GM12892 (cell line): ENCODE results near the gene DDR1.

ENCODE experiments used
- POLR2A ChIP-seq: IDR thresholded peaks from 2 replicates; pipeline ENCODE4 v1.6.1; 2011; ENCODE audit warnings: low read depth, low read length, control low read depth
- POLR2AphosphoS5 ChIP-seq: IDR thresholded peaks from 2 replicates; pipeline ENCODE4 v1.6.1; 2011; ENCODE audit warnings: low read depth, low read length, control low read depth

DNA sequence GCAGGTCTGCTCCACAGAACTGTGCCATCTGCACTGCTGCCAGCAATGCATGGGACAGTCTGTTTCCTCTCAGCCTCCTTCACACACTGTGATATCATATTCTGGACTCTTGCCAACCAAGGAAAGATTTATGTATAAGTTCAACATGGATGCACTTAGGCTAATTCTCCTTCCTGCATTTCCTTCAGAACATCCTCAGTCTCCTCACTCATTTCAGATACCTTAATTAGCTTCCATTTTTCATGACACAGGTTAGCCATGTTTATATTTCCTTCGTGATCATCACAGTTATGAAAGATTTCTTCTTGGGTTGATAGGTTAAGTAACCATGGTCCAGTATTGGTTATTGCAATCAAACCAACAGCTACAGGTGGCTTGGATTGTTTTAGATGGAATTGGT, 46.4 kb upstream of the DDR1 start:
- TF ChIP-seq POLR2A = no peak
- no peak for TF ChIP-seq POLR2AphosphoS5
